K562 (cell line): ENCODE measurements around the gene OGDH. TPM values are rescaled to one million over a fixed set of nuclear protein-coding genes. Genes with fewer than 3 reads are reported as not detected.

ENCODE experiments used
- ATAC-seq: fragments of 200-7000 bp; cut with Tn5 transposase; 3 replicates; pipeline ENCODE4 v1.9.1; 2020; ENCODE audit warnings: moderate library complexity
- BruUV-seq: library from RNA; stranded (reverse); fragments of 400-500 nt; replicated peaks from 2 replicates; lab custom pipeline; 2021; lab: Mats Ljungman, UMichigan
- CTCF ChIA-PET: fragments of 300-600 bp; formaldehyde crosslinking; extraction: SDS; loops from one replicate; lab custom pipeline; 2021; ENCODE audit warnings: low intra/inter-chr PET ratio; lab: Yijun Ruan, JAX
- POLR2A ChIA-PET: fragments of 300-600, 350-650 bp; sonication (Branson Sonifier 250); formaldehyde crosslinking; extraction: SDS; loops from one replicate; lab custom pipeline; 2021; ENCODE audit warnings: antibody characterized with exemption, inconsistent platforms; lab: Yijun Ruan, JAX
- DNase-seq, 4 experiments: peaks; one replicate each; pipeline versions ENCODE4 v3.0.0 to v3.0.0-alpha.2; 2011 to 2018; ENCODE audit warnings: low spot score in 3 of 4, mixed read lengths in 3 of 4; ENCODE audit errors: extremely low read depth in 1 of 4
- FAIRE-seq: peaks from 2 replicates; lab custom pipeline; 2011; peaks lifted over from hg19 to GRCh38; lab: Jason Lieb, UNC
- H2AFZ ChIP-seq: 2 replicates; pipeline ENCODE4 v1.6.0; 2011; ENCODE audit warnings: low read depth, low read length, control low read depth, inconsistent platforms
- H3K27ac ChIP-seq: fragments of 200-600 bp; 3 replicates; pipeline ENCODE4 v1.8.0; 2011; ENCODE audit warnings: low read depth, mild to moderate bottlenecking, control low read depth, inconsistent platforms, low read length, moderate library complexity, mixed read lengths; ENCODE audit errors: extremely low read depth
- H3K27me3 ChIP-seq, 2 experiments: fragments of 300-600 bp in 1 of 2; 2 replicates in 1 of 2; 3 replicates in 1 of 2; pipeline versions ENCODE4 v1.6.0 to v1.8.0; 2011; ENCODE audit warnings: inconsistent platforms in 2 of 2, low read length in 2 of 2, mild to moderate bottlenecking in 1 of 2, mixed read lengths in 1 of 2, moderate library complexity in 1 of 2; ENCODE audit not compliant: control insufficient read depth in 2 of 2, insufficient read depth in 2 of 2
- H3K36me3 ChIP-seq: fragments of 300-600 bp; 3 replicates; pipeline ENCODE4 v1.8.0; 2011; ENCODE audit warnings: mild to moderate bottlenecking, low read length, inconsistent platforms; ENCODE audit not compliant: control insufficient read depth, insufficient read depth
- H3K4me1 ChIP-seq, 2 experiments: fragments of 200-600 bp in 1 of 2; replicated peaks in 1 of 2; 2 replicates in 1 of 2; 3 replicates in 1 of 2; pipeline versions ENCODE4 v1.5.1 to v1.8.0; 2011; ENCODE audit warnings: inconsistent platforms in 2 of 2, low read length in 2 of 2, mild to moderate bottlenecking in 1 of 2, mixed read lengths in 1 of 2, moderate library complexity in 1 of 2; ENCODE audit not compliant: control insufficient read depth in 2 of 2, insufficient read depth in 2 of 2
- H3K4me2 ChIP-seq: 2 replicates; pipeline ENCODE4 v1.6.1; 2011; ENCODE audit warnings: low read length, control low read depth, inconsistent platforms, mixed read lengths; ENCODE audit not compliant: insufficient read depth
- H3K4me3 ChIP-seq: fragments of 200-600 bp; sonication (generic), shearing (Covaris generic); 2 replicates; pipeline ENCODE4 v1.5.1; 2016; ENCODE audit warnings: control low read depth, inconsistent platforms
- H3K79me2 ChIP-seq: fragments of 200-600 bp; 3 replicates; pipeline ENCODE4 v1.8.0; 2011; ENCODE audit warnings: low read length, inconsistent platforms; ENCODE audit not compliant: control insufficient read depth, insufficient read depth
- H3K9ac ChIP-seq, 2 experiments: 2 replicates each; pipeline versions ENCODE4 v1.6.0 to v1.6.1; 2011; ENCODE audit warnings: low read depth in 2 of 2, low read length in 2 of 2, control low read depth in 1 of 2, inconsistent platforms in 1 of 2, mild to moderate bottlenecking in 1 of 2, mixed read lengths in 1 of 2; ENCODE audit not compliant: insufficient read depth in 1 of 2
- H3K9me1 ChIP-seq: one replicate; pipeline ENCODE4 v1.6.0; 2011; ENCODE audit warnings: inconsistent platforms, mild to moderate bottlenecking, low read length, moderate library complexity; ENCODE audit not compliant: control insufficient read depth, insufficient read depth
- H3K9me3 ChIP-seq: replicated peaks from 2 replicates; pipeline ENCODE4 v1.5.1; 2011; ENCODE audit warnings: low read depth, low read length, inconsistent platforms; ENCODE audit not compliant: control insufficient read depth, insufficient read depth
- H4K20me1 ChIP-seq: replicated peaks from 2 replicates; pipeline ENCODE4 v1.6.1; 2011; ENCODE audit warnings: low read length, inconsistent platforms, mixed read lengths; ENCODE audit not compliant: control insufficient read depth, insufficient read depth
- BCOR ChIP-seq: fragments of 450-650 bp; IDR thresholded peaks from 2 replicates; pipeline ENCODE4 v1.6.1; 2016
- HDAC2 ChIP-seq: fragments of 450-650 bp; IDR thresholded peaks from 2 replicates; pipeline ENCODE4 v1.6.1; 2016; ENCODE audit warnings: mild to moderate bottlenecking
- KDM1A ChIP-seq, 2 experiments: fragments of 450-650 bp; IDR thresholded peaks; 2 replicates each; pipeline ENCODE4 v1.6.1; 2016; ENCODE audit warnings: mild to moderate bottlenecking in 2 of 2
- NFE2L1 ChIP-seq: fragments of 450-650 bp; IDR thresholded peaks from 2 replicates; pipeline ENCODE4 v1.6.1; 2016; ENCODE audit warnings: missing genetic modification characterization, low read depth, mild to moderate bottlenecking, missing compliant biosample characterization, moderate library complexity, borderline replicate concordance
- PRMT5 ChIP-seq: sonication (generic); formaldehyde crosslinking; IDR thresholded peaks from 2 replicates; pipeline ENCODE4 v1.5.0; 2020; ENCODE audit warnings: missing genetic modification reagents
- RBM25 ChIP-seq: fragments of 200-400 bp; formaldehyde crosslinking; IDR thresholded peaks from 2 replicates; pipeline ENCODE4 v1.6.1; 2018; ENCODE audit warnings: low read length, low read depth, moderate library complexity; ENCODE audit not compliant: severe bottlenecking
- SMARCA5 ChIP-seq: fragments of 450-650 bp; IDR thresholded peaks from 2 replicates; pipeline ENCODE4 v1.6.1; 2016
- ZNF121 ChIP-seq: sonication (generic); formaldehyde crosslinking; conservative IDR thresholded peaks from 2 replicates; pipeline ENCODE4 v1.8.0; 2022; ENCODE audit warnings: missing genetic modification reagents
- WGBS: fragments of 100-300 bp; shearing (Covaris generic); methylation state at CpG from one replicate; pipeline ENCODE4 v1.1.6; 2016; ENCODE audit warnings: low coverage, mixed read lengths; ENCODE audit not compliant: insufficient coverage; ENCODE audit errors: missing lambda C conversion rate; 5-methylcytosine and 5-hydroxymethylcytosine counted together
- in situ Hi-C: fragments of 300-500 bp; cut with MboI; formaldehyde crosslinking; loops from 4 replicates; pipeline ENCODE4 v1.15.0; 2018; ENCODE audit warnings: inconsistent platforms, mixed read lengths
- intact Hi-C: fragments of 100-400 bp; cut with micrococcal nuclease; formaldehyde crosslinking; loops from 2 replicates; pipeline ENCODE4 v1.14.2; 2022
- polyA plus RNA-seq, 8 experiments: library from polyadenylated mRNA; depleted of rRNA in 4 of 8; stranded (reverse) in 5 of 8; unstranded in 3 of 8; fragments of >200 nt; fragmentation: Nextera tagmentation in 2 of 8; fragmentation: Illumina TruSeq in 1 of 8; extraction: Ambion mirVana in 2 of 8; extraction: Trizol in 1 of 8; gene quantifications; 2 replicates each; pipeline versions ENCODE4 v1.2.1 to v1.2.3, GENCODE V29; 2011 to 2014; ENCODE audit warnings: inconsistent platforms in 1 of 8, missing spikeins in 1 of 8
- total RNA-seq, 7 experiments: library from RNA; depleted of rRNA in 6 of 7; stranded (reverse); fragments of >200 nt in 6 of 7; fragmentation: Illumina TruSeq in 2 of 7; extraction: Trizol in 2 of 7; gene quantifications; 2 replicates each; pipeline versions ENCODE4 v1.2.1 to v1.2.3, GENCODE V29; 2011 to 2021; ENCODE audit warnings: low replicate concordance in 1 of 7
- TF ChIP-seq, protein P1 (sequence below): fragments of 250-450 bp; sonication (Bioruptor Pico); IDR thresholded peaks from 2 replicates; pipeline ENCODE4 v1.5.0; 2021; ENCODE audit warnings: mild to moderate bottlenecking, borderline replicate concordance

The OGDH gene
- total and polyA plus RNA-seq, 9 of the 15 experiments (the other 6 are each of a cell fraction or from before 2014, with no cell fraction given), result 3.1 to 80.3 (median 23.5) TPM

DNA sequence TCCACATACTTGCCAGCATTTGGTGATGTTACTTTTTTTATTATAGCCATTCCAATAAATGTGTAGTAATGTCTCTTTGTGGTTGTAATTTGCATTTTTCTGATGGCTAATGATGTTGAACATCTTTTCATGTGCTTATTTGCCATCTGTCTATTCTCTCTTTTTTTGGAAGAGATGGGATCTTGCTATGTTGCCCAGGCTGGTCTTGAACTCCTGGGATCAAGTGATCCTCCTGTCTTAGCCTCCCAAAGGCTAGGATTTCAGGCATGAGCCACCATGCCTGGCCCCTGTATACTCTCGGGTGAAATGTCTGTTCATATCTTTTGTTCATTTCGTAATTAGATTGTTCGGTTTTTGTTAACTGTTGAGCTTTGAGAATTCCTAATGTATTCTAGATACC lies 3.4 kb downstream of the OGDH start:
- H3K4me1 ChIP-seq, result peaks cover 14 to 27% of the 10 kb centered on the region in 2 experiments; a peak in 4 of 5 replicates
- no peaks in the 10 kb centered on the region for H3K27me3 ChIP-seq
- no peaks in the 10 kb centered on the region for H3K9me1 ChIP-seq
- ATAC-seq (no peak), DNase-seq (no peak), FAIRE-seq (no peak)
- CTCF ChIA-PET, result no interaction called here
- no peak overlapping the region for H3K9ac ChIP-seq
- whole genome bisulfite sequencing, result 90% methylated on average over 3 of the region's 3 CpGs
- no peak overlapping the region for H3K4me3 ChIP-seq
- TF ChIP-seq PRMT5 (CRISPR knock-in tag), result no peak
- TF ChIP-seq HDAC2, result 0 out of 2 replicates have a peak, but pooled peaks have one; percentile 26
- TF ChIP-seq, protein P1, sequence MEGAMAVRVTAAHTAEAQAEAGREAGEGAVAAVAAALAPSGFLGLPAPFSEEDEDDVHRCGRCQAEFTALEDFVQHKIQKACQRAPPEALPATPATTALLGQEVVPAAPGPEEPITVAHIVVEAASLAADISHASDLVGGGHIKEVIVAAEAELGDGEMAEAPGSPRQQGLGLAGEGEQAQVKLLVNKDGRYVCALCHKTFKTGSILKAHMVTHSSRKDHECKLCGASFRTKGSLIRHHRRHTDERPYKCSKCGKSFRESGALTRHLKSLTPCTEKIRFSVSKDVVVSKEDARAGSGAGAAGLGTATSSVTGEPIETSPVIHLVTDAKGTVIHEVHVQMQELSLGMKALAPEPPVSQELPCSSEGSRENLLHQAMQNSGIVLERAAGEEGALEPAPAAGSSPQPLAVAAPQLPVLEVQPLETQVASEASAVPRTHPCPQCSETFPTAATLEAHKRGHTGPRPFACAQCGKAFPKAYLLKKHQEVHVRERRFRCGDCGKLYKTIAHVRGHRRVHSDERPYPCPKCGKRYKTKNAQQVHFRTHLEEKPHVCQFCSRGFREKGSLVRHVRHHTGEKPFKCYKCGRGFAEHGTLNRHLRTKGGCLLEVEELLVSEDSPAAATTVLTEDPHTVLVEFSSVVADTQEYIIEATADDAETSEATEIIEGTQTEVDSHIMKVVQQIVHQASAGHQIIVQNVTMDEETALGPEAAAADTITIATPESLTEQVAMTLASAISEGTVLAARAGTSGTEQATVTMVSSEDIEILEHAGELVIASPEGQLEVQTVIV (CRISPR knock-in tag), result no peak
- TF ChIP-seq ZNF121 (CRISPR knock-in tag), result peak; percentile 97
- peak; percentile 72 for TF ChIP-seq RBM25
- peak in 1 of 2 experiments; percentile 31; a peak in 1 of 4 replicates for TF ChIP-seq KDM1A (IDR thresholded peaks at IDR 0.05)
- no peak for TF ChIP-seq NFE2L1 (tag)
- TF ChIP-seq BCOR, result peak; percentile 79
- TF ChIP-seq SMARCA5, result peak; percentile 27; the same call in 1 of the 2 replicates
- in situ Hi-C loops (no loop called here), intact Hi-C loops (loop anchor here (5.0 kb wide), 2 partner anchors 67 to 152 kb away; no protein-coding TSS in a partner anchor)
- peaks cover 77% of the 10 kb centered on the region for H3K79me2 ChIP-seq
- POLR2A ChIA-PET, result interaction anchor here (0.6 kb wide), 1 partner anchor 237 kb away, joined by 6 read pairs; no protein-coding TSS in a partner anchor
- H3K9me3 ChIP-seq, result no peaks in the 10 kb centered on the region
- no peaks in the 10 kb centered on the region; the same call in 1 of the 2 replicates for H4K20me1 ChIP-seq
- peaks cover 12% of the 10 kb centered on the region for H3K36me3 ChIP-seq
- H2AFZ ChIP-seq, result no peak overlapping the region
- H3K27ac ChIP-seq, result no peak overlapping the region
- H3K4me2 ChIP-seq, result no peak overlapping the region
- no TSS peak for BruUV-seq
